ENCODE measurements around the gene RGMB.

The RGMB gene

DNA sequence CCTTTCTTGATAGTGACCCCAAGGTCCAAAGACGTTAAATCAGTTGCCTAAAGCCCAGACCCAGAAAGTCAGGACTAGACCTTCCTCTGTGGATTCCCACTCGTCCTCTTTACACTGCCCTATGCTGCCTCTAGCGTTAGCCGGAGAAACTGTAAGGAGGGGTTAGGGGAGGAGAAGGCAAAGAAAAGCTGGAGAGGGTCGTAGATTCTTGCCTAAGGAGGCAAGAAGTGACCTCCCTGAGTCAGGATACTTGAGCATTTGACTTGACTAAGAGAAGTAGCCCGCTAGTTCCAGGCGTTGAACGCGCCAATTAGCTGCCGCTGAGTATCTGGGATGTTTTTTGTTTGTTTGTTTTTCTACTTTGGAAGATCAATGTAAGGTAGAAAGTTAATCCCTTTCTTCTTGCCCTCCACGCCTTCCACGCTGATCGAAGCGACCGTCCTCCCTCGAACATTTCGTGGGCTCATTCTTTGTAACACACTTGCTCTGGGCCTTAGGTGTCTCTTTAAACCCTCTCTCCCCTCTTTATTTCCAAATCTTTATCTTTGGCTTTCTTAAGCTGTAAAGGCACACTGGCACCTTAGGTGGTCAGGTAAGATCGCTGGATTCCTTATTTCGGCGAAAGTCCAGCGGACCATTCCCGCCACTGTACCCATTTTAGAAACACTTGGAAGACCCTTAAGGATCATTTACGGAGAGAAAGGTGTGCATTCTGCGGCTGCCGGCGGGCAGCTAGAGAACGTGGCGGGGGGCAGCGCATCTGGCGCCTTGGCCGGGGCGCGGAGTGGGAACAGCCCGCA, 5.1 kb upstream of the RGMB start:
- DNase-seq = peak; percentile 66

DNA sequence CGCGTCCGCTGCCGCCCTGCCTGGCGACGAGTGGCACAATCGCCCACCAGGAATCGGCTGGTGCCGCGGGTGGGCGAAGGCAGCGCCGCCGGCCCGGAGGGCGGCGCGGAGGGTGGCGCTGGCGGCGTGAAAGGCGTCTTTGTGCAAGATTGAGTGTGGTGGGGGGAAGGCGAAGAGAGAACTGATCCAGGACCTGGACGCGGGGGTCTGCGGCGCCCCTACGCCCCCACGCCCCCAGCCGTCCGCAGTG, 4.6 kb upstream of the RGMB start:
- DNase-seq = no peak

DNA sequence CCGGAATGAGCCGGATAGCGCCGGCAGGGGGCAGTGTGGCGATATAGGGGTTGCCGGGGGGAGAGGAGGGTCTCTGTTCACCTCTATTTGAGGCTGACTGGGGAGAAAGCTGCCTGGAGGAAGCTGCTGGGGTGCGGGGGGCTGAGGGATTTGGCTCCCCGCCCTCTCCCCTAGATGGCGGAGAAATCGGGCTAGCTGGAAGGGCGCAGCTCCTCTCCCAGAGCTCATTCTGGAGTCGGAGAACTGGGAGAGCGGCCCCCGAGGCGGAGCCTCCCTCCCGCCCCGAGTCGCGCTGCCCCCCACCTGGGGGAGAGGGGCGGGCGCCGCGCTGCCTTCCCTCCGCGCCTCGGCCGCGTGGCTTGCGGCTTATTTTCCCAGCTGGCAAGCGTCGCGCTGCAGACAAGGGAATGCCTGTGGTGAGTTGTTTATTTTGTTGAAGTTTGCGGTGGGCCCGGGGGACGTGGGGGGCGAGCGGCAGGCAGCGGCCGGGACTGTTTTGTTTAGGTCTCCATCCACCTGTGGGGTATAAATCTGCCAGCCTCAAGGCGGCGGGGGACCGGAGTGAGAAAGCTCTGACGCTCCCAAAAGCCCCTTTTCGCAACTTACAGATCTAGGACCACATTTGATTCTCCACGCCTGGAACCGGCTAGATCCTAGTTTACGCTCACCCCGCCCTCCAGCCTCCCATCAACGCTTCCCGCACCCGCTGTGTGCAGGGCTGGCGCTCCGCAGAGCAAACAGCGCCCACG, 4.1 kb upstream of the RGMB start:
- peak; percentile 79 for DNase-seq

DNA sequence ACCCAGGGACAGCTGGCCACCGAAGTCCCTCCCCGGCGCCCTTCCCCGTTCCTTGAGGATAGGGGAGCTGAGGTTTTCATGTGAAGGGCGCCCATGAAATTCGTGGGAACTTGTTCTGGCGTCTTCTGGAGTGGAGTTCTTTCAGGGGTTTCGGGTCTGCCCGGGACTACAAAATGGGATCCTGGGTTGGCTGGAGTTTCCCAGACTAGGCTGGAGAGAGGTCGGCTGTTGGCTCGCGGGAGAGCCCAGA, 3.6 kb upstream of the RGMB start:
- DNase-seq = no peak

DNA sequence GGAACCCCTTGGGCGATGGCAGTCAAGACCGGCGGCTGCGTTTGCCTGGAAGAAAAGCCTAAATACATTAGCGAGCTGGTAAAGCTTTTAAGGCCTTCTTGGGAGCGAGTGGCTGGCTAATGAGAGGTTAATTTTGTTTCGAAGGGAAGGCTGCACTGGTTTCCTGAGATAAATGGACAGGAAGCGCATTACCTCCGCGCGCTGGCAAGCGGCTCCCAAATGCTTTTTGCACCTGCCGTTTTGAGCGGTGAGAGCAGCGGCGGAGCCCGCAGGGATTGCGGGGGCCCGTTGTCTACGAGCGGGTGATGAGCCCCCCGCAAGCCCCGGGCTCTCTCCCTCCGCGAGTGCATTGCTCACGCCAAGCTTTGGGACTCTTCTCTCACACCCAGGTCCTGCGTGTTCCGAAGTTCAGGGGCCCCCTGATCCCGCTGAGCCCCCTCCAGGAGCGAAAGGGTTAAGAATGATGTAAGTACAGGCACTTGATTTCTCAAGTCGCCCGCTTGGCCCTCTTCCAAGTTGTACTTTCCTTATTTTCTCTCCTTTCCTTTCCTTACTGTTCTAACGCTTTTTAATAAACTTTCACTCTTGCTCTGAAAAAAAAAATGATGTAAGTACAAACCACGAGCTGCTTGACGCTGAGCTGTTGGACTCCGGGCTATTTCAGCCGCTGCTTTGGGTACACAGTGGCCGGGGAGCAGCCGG, 3.1 kb upstream of the RGMB start:
- peak; percentile 71 for DNase-seq

DNA sequence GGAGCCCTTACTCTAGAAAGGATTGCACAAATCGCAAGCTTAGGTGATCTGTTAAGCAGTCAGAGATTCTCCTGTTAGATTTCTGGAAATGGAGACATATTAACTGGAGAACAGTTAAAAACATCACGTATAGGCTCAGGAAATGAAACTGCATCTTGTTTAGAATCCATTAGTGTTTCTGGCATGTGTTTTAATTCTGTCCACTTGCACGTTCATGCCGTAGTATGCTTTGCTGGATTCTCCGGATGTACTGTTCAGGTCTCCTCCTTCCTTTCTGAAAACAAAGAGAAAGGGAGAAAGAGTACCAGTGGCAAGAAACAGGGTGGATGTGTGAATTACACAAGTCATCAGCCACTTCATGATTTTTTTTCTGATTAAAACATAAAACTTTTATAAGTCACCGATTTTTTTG, 2.5 kb upstream of the RGMB start:
- DNase-seq = no peak

DNA sequence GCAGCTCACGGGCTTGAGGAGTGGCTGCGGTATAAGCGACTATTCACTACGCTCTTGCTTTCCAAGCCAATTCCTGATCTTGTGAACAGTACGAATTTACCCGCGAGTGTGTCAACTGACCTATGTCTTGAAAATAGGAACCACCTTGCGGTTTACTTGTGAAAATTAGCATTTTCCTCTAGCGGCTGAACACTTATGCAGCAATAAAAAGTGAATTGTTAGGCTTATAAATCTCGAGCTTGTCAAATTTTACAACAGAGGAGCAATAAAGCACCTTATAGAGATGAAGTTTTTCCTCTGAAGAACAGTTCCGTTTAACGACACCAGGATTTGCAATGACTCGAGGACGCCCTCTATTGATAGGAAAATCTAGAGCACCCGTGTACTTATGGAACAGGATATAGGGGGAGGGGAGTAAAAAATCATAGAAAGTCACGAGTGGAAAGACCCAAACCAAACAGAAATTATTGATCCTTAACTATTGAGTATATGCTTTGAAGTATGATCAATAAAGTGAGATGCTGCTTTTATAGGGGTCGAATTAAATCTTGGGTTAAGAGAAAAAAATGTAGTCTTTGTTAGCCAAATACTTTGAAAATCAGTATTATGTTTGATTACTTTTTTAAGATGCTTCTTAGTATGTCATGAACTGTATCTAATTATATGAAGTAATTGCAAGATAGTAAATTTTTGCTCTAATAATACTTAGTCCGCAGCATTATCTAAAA, 1.9 kb upstream of the RGMB start:
- DNase-seq = no peak

DNA sequence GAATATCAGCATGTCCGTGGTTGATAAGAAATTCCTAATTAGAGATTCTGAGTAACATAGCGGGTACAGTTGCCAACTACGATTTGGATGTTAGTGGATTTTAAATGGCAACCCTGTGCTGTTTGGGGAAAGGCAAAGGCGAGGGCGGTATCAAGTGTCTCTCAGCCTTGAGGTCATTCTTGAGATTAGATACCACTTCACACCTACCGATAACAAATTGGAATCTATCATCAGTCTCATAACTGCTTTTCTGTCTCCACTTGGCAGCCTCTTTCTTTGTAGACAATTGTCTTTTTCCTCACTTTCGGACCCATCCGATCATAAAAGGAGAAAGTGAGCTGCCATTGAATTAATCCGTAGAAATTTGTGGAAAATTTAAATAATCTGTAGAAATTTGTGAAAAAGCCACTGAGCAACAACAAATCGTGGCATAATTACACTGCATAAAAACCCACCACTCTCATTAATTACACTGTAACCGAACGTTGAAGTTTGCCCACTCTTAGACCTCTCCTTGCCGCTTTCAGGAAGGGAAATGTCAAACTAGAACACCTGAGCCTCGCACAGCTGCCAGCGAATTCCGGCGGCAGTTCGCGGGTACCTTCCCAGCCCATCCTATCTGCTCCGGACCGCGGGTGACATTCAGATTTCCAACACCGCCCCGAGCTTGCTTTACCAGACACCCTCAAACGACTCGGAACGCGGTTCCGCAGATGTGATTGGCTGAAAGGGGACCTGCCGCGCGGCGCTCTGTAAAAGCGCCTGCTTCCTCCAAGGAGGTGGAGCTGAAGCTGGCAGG, 849 bp upstream of the RGMB start:
- DNase-seq = peak; percentile 74

DNA sequence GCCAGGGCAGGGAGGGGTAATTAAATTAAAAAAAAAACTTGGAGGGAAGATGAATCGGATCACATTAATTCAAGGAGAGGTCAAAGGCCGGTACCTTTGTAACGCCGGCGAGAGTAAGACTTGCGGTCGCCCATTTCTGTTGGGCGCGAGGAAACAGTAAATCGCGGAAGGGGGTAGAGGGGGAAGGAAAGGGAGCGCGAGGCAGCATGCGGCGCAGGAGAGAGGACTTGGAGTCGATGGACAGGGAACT, 324 bp upstream of the RGMB start:
- no peak for DNase-seq

DNA sequence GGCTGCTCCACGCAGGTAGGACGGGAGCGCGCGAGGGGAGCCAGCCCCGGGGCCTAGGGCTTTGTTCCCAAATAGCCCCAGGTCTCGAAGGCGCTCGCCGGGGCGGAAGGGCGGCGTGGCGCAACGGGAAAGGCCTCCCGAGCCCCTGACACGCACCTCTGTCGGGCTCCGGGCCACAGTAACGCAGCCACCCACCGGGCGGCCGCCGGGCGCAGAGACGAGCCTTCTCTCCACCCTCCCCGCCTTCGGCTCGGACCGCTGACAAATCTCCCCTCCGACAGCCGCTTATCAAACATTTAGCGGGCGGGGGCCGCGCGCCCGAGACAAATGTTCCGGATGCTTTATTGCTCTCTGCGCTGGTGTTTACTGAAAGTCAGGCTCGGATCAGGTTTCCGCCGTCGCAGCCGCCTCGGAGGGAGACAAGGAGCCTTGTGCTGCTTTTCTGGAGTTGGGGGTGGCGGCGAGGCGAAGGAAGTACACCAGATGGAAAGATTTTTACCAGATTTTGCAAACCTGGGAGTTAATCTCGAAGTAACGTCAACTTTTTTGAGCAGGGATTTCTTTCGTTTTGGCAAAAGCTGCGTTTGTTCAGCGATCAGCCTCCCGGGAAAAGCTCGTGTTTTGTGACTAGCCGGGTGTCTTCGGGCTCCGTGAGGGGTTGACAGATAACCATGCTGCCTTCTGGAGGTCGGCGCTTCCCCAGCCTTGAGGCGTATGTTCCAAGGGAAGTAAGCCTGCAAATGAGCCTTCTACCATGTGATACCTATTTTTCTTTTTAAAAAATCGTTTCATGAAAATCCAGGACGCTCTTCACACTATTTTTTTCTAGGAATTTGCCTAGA, 950 bp downstream of the RGMB start:
- peak; percentile 80 for DNase-seq

DNA sequence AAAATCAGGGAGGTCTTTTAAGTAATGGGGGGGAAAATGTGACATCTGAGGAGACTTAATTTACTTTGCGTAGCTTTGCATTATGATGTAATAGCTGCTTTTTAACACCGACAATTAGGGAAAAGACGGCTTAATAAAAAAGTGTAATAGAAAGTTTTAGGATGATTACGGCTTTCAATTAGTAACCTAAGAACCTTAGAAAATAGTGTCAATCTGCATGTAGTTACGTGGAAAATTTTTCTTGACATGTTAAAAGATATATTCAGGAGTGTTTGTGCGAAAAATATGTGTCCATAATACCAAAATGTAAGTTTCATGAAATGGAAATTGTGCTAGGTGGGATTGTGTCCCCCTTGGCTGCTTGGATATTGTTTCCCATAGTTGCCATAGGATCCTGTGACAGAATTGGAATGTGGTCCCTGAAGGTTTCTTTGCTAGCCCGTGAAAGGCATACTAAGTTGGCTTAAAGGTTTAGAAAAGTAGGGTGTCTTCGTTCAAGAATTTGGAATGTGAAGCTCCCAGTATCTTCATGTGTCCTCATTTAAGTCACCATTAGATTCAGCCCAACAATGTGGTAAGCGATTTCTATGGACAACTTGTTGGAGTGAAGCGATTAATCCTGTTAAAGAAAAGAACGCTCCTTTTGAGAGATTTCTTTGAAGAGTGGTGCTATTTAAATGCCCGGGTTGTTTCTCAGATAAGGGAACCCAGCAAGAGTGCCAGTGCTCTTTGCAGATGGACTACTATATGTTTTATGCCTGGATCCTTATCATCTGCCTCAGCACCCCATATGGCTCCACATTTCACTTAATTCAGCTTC, 2.0 kb downstream of the RGMB start:
- DNase-seq = no peak

DNA sequence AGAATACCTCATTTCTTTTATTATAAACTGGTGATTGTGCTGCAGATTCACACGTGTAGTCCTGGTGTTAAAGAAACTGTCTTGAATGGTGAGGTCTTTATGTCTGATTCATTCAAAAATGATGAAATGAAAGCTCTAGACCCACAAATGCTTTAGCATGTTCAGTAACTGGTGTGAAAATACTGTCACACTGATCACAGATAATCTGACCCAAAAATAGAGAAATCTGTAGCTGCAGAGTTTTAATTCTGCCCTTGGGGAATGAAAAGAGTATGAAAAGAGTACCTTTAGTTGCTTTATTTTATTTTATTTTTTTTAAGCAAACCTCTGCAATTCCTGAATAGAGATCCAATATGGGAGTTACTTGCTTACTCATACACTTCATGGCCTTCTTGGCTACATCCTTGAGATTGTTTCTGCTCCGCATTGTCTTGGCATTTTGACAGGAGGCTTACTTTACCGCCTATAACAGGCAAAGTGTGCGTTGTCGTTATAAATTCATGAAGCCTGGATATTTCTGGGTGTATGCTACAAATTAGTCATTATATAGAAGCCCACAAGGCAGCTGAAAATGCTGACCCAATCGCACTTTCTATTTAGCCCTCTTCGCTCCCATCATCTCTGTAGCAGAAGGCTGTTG, 2.7 kb downstream of the RGMB start:
- no peak for DNase-seq

DNA sequence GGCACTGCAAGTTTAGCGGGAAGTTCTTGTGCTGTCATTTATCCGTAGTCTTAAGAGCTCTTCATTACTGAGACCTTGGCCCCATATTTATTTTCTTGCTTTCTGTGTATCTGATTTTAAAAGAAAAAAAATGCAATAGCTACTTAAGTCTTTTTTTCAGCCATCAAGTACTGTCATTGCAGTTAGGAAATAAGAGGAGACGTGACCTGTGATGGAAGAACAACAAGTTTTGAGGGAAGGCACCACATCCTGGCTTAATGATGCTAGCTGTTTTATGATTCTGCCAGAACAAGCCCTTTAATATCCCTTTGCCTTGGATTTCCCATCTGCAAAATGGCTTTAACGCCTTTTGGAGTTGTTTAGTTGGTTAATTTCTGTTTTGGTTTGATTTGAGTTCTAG, 3.8 kb downstream of the RGMB start:
- DNase-seq = no peak

DNA sequence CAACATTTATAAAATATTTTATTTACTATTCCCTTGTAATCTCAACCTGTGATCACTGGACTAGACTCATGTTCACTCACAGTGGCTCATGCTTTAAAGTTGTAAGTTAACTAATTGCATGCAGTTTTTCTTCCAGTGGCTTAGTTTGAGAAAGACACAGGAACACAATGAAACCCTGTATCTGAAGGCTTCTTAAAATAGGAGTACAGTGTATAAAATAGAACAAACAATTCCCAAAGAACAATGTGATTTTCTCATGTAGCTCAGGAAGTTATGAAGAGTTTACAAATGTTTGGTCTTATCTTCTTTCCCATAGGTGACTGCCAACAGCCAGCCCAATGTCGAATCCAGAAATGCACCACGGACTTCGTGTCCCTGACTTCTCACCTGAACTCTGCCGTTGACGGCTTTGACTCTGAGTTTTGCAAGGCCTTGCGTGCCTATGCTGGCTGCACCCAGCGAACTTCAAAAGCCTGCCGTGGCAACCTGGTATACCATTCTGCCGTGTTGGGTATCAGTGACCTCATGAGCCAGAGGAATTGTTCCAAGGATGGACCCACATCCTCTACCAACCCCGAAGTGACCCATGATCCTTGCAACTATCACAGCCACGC, 5.9 kb downstream of the RGMB start:
- DNase-seq = no peak

DNA sequence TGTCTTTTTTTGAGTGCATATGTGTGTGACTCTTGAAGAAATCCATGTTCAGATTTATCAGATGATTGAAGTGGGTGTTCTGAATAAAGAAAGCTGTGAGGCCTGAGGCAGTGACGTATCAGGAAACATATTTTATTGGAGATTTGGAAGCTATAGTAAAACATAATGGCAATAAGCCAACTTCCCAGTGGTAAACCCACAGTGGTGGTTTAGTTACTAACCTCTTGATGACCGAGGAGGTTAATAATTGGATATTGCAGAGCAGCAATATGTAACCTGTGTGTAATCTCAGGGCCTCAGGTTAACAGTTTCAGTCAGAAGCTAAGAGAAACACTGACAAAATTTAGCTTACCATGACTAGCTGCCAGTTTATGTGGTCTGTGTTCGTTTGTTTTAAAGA, 6.9 kb downstream of the RGMB start:
- no peak for DNase-seq

DNA sequence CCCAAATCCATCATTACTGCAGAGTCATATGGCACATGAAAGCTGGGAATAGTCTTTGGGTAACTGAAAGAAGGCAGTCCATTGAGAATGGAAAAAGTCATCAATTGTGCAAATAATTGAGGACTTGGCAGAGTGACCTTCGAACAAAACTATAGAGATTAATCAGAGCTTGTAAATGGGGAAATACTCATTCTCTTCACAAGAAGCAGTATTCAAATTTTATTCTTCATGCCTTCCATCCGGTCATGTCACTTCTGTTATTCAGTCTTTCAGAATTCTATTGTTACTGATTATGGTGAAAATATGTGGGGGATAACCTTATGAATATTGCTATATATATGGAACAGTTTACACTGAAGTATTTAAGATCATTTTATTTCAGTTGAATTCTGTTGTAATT, 8.1 kb downstream of the RGMB start:
- DNase-seq = no peak

DNA sequence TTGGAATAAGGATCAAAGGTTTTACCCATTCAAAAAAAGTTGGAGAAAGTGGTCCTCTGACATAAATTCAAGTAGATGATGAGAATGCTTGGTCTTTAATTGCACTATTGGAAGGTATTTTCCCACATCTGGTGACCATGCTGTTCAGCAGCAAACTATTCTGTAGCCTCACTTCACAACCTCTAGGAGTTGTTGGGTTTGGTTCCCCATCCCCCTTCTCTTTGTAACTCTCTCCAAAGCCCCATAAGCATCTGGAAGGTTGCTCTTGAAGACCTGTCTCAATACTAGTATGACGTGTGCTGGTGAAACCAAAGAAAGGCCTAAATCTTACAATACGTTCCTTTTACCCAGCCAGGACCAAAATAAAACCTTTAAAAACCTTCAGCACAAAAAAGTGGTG, 8.5 kb downstream of the RGMB start:
- no peak for DNase-seq

DNA sequence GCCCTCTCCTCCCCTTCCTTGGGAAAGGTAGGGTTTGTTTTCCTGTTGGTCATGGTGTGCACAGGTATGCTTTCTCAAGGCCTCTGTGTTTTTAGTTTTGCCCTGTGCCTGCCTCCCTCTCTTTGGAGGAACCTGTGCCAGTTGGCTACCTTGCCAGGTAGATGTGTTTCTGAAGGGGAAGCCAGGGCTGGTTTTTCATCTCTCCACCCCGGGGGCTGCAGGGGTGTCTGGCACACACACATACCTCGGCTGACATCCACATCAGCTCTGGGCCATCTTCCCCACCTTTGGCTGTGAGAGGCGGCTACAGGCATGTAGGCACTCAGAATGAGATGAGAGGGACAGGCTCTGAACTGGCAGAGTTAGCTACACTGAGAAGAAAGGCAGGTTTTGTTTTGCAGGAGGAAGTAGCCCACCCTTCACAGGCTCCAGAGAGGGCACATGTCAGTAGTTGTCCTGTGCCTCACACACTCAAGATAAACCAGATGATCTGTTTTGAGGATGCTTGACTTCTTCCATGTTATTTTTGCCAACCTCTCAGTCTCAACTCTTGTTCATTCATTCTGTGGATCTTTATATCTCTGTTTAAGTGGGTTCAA, 9.7 kb downstream of the RGMB start:
- DNase-seq = no peak

DNA sequence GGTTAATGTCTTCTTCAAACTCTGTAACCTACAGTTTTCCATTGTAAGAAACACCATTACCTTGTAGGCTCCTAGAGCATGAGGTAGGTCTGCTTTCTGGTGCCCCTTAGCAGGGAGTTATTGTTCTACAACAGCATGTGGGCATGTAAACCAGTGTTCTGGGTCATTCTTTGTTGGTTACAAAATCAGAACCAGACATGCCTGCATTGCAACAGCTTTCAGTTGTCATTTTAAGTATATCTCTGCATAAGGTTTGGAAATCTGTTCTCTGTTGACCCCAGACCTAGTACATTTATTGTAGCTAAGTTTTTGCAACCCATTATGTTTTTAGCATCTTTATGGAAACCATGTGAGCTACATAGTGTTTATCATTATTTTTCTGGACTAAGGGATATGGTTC, 10.9 kb downstream of the RGMB start:
- DNase-seq = no peak

DNA sequence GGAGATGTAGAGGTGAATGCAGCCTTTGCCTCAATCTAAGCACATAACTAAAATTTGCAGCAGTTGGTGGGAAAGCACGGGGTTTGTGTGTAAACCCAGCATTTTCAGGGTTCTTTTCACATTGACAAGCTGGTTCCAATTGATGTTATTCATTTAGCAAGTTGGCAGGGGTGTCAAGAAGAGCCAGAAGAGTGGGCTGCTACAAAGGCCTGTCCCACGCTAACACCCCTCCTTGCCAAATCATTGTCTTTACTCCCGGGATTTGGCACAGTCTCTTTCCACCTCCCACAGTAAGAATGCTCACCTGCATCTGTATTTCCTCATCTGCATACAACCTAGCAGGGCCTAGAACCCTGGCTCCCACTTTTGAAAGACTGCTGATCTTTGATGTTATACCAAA, 11.8 kb downstream of the RGMB start:
- no peak for DNase-seq
